Hematopoietic multipotent progenitor cell treated with erythropoietin and hydrocortisone succinate and interleukin-3 and kit ligand, for 6 days (in vitro differentiated cells): ENCODE data around the gene BICD1.

Experiments used
- DNase-seq: peaks from one replicate; pipeline ENCODE4 v3.0.0-alpha.2; 2015

The BICD1 gene

GRCh38 chr12:32362892-32363291 is 256.2 kb downstream of the BICD1 start:
- no peak for DNase-seq

DNA sequence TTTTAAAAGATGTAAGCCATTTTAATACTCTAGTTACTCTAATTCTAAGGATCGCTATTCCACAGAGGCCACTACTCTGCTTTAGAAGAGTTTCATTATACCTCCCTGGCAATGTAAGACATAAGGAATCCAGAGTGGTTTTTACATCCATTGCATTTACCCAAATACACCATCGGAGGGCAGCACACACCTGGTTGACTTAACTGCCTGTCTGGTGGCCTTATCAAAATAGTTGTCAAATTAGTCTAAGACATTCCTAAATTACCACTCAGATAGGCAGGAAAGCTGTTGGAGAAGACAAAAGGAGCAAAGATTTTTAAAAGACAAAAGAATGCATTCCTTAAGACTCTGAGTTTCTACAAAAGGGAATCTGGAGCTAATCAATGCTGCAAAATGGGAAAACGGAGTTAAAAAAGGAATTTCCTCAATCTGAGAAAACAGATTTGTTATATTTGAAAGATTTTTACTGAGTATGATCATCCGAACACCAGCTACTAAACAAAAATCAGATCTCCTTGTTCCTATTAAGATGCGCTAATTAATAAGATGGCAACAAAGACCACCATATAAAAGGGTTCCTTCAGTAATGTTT is 258.9 kb downstream of the BICD1 start:
- peak; percentile 85 for DNase-seq

DNA sequence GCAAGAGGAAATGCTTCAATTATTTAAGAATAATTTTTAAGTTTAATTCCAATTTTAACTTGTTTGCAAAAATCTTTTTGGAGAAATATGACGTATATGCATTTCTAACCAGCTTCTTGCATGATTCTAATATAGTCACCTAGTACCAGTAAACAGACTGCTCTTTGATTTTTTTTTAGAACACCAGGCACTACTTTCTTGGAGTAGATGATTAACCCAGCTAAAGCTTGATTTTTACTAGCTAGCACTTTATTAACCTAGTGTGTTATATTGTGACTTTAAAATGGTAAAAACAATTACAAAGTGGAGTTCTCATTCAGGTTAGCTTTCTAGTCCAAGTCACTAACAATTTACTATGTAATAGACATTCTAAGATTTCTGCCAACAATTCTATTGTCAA is 260.1 kb downstream of the BICD1 start:
- DNase-seq: no peak

- no peak for DNase-seq
Observed at GRCh38 chr12:32367381-32367780, 260.7 kb downstream of the BICD1 start.

DNA sequence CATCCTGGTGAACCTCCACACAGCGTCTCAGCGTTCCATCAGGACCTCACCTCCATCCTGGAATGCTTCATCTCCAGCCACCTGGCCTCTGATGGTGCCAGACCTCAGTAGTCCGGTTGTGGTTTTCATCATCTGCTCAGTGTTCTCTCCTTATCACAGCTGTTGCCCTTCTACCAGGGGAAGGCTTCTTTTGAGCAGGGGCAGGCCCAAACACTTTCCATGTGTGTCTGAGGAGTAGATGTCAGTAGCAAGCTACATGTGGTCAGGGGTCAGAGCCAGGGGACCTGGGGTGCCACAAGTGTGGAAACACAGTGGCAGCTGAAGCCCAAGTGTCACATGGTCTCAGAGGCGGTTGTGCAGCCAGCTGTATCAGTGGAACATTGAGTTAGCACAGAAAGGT is 262.6 kb downstream of the BICD1 start:
- no peak for DNase-seq

DNA sequence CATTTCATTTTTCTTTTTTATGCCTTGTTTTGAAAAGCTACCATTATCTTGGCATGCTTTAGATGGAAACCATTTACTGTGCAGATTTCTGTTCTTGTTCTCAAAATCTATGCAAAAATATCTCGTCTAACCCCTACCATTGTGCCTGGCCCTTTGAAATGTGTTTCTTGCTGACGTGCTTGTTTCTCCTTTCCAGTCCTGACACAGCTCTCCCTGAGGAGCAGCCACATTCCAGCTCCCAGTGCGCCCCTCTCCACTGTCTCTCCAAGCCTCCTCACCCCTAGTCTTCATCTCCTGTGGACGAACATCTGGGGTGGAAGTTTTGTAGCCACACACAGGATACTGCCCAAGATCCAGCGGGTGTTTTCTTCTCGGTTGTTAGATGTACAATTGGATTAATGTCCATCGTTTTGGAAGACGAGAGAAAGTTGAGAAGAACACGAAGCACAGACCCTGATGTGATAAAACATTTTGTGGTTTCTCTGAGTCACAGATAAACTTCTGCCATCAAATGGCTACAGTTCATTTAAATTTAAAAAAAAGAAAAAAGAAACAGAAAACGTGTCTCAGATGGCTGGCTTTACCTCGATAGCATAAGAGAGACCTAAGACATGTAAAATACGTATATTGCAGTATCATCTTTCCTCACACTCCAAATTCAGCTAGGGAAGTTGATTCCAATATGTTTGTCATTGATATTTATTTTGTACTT is 270.9 kb downstream of the BICD1 start:
- DNase-seq: peak; percentile 54

DNA sequence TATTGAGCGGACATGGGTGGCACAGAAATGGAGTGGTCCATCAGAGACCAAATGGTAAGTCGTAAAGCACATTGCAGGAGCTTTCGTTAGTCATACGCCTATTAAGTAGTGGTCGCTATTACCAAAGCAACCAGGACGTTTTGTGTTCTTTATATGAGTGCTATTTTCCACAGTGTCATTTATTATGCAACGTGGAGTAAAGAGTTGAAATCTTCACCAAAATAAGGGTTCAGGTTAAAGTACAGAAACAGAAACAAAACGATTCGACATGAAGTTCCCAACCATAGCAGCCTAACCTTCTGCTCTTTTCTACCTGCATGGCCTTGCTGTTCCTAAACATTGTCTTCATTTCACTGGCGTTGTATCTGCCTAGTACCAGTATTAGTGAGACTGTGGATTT is 272.6 kb downstream of the BICD1 start:
- no peak for DNase-seq

DNA sequence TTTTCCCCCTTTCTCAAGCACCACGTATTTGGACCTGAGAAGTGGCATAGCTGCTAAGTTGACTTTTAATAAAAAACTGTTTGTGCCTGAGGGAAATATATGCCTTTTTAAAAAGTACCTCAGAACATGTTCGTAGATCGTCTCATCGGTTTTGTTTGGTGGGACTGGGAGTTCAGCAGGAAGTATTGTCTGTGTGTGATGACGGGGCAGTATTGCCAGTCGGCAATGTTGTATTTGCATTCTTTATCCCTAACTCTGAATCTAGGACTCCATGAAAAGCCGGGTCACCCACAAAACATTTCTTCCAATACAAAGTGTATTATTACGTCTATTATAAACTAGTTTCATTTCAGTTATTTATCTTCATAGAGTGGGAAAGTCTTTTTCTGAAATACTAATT is 273.0 kb downstream of the BICD1 start:
- no peak for DNase-seq

GRCh38 chr12:32382226-32382625 is 275.6 kb downstream of the BICD1 start:
- DNase-seq: no peak

DNA sequence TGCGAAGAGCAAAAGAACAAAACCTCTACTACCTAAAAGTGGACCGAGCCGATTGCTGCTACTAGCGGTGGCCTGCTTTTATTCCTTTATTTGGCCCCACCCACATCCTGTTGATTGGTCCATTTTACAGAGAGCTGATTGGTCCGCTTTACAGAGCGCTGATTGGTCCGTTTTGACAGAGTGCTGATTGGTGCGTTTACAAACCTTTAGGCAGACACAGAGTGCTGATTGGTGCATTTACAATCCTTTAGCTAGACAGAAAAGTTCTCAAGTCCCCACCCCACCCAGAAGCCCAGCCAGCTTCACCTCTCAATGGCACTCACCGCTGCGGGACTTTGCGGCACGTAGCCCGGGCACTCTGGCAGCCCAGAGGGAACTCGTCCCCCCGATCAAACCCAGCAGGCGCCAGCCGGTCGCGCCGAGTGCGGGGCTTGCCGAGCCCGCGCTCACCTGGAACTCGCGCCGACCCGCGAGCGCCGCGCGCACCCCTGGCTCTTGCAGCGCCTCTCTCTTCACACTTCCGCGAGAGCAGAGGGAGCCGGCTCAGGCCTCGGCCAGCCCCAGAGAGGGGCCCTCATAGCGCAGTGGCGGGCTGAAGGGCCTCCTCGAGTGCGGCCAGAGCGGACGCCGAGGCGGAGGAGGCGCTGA is 284.0 kb downstream of the BICD1 start:
- peak; percentile 50 for DNase-seq

GRCh38 chr12:32395026-32395425 is 288.4 kb downstream of the BICD1 start:
- no peak for DNase-seq

- no peak for DNase-seq
Observed at GRCh38 chr12:32397696-32398095, 291.0 kb downstream of the BICD1 start.

GRCh38 chr12:32398181-32398580 is 291.5 kb downstream of the BICD1 start:
- DNase-seq: peak; percentile 53

DNA sequence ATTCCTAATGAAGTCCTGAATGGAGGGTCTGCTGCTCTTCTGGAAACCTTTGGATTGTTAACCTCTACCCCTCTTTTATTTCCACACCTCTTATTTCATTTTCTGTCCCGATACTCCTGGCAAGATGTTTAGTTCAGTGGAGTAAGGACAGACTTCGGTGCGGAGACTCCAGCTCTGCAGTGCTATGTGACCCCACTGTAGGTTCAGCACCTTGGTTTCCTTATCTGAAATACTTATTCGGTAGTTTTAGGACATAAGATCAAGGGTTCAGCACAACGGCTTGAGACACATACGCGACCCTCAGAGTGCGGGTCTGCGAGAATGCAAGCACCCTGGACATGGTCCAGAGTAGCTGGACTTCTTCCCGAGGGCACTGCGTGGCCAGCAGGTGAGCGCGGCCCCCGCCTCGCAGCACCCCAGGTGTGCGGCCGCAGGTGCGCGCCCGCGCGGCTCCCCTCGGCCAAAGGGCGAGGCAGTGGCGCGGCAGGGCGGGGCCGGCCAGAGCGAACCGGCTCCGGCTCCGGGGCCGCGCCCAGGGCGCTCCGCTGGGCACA is 292.2 kb downstream of the BICD1 start:
- peak; percentile 35 for DNase-seq

DNA sequence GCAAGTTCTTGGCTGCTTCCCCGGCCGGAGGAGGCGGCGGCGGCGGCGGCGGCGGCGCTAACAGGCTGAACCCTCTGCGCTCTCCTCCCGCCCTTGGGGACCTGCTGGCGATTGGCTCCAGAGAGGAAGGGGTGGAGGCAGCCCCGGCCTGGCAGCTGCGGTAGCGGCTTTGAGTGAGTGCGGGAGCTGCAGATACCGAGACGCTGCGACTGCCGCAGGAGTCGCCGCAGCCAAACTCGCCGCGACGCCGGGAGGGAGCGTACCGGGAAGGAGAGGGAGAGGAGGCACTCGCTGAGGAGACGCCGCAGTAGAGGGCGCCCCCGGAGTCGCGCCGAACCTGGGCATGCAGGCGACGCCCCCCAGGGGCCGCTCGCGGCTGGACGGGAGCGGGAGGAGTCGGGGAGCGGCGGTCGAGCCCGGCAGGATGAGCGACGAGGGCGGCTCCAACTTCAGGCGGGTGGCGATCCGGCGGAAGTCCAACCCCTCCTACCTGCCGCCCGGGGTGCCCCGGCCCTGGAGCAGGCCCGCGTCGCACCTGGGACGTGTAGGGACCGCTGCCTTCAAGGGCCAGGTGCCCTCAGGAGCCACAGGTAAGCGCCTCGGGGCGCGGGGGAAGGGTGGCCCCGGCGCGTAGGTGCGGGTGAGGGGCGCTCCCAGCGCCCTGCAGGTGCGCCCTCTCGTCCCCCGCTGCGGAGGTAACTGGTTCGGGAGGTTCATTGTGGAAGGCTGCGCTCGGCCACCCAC is 292.9 kb downstream of the BICD1 start, which contains the start of gene FGD4:
Gene FGD4, plus strand, starts transcription at position 189 of the 744 bp plus-strand sequence.
- DNase-seq: peak; percentile 94

DNA sequence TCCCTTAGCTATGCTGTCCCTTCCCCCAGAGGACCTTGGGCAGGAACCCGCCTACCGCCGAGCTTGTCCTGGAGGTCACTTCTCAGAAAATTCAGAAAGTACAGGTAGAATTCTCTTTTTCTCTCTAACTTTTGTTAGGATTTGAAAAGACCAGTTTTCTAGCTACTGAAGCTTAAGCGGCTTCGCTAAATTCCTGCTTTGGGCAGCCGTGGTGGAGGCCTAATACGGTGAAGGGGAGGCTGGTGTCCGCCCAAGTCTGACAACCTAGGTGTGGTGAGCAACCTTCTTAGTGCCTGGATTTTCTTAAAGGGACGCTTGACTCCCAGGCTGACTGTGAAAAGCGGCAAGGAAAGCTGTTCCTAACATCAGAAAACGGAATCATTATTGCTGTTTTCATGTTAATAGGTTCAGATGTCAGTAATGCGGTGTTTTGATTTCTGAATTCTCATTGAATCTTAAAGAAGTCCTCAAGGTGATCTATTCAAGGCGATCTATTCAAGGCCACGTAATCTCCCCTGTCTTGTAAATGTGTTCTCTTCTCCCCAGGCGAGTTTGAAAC is 293.5 kb downstream of the BICD1 start:
- peak; percentile 24 for DNase-seq

GRCh38 chr12:32400866-32401265 is 294.2 kb downstream of the BICD1 start:
- DNase-seq: no peak

- no peak for DNase-seq
Observed at GRCh38 chr12:32402170-32402569, 295.5 kb downstream of the BICD1 start.

GRCh38 chr12:32402946-32403345 is 296.3 kb downstream of the BICD1 start:
- no peak for DNase-seq

DNA sequence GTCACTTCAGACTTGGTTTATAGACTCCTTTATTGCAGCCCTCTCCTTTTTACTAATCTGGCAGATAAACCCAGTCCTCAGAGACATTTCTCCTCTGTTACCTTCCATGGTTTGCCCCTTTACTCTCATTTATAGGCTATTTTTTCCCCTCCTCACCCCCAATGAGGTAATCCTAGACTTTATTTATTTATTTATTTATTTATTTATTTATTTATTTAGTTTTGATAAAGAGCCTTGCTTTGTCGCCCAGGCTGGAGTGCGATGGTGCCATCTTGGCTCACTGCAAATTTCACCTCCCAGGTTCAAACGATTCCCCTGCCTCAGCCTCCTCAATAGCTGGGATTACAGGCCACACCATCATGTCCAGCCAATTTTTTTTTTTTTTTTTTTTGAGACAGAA is 301.1 kb downstream of the BICD1 start:
- DNase-seq: no peak

DNA sequence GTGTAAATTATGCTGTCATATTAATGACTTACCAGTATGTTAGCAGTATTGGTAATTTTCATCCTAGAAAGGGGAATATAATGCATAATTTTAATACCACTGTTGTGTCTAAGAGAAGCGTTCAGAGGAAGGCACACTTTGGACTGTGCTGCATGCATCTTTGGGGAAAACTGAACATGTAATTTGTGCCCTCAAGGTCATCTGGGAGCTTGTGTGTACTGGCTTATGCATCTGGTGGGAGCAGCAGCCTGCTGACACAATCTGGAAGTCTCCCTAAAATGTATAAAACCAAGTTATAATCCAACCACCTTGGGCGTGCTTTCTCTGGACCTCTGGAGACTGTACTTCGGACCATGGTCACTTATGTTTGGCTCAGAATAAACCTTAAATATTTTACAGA is 306.8 kb downstream of the BICD1 start:
- no peak for DNase-seq

GRCh38 chr12:32418221-32418620 is 311.6 kb downstream of the BICD1 start:
- DNase-seq: no peak
